Activated T-cell treated with anti-CD3 and anti-CD28 coated beads, Interleukin-2, amount 50 U/mL, for 24 hours (primary cell): Measurements from ENCODE around the gene ADIG.

Source experiments
- DNase-seq: peaks from one replicate; pipeline ENCODE4 v3.0.0-alpha.2; 2020
- H3K27ac Mint-ChIP-seq: 2 replicates; pipeline ENCODE4 v1.8.0; 2020; ENCODE audit warnings: mild to moderate bottlenecking, mixed read lengths
- H3K27me3 Mint-ChIP-seq: 2 replicates; pipeline ENCODE4 v1.8.0; 2020; ENCODE audit warnings: mixed read lengths
- H3K36me3 Mint-ChIP-seq: 2 replicates; pipeline ENCODE4 v1.8.0; 2020; ENCODE audit warnings: low read depth, mixed read lengths
- H3K4me1 Mint-ChIP-seq: 2 replicates; pipeline ENCODE4 v1.8.0; 2020; ENCODE audit warnings: low read depth, mixed read lengths
- H3K4me3 Mint-ChIP-seq: 2 replicates; pipeline ENCODE4 v1.8.0; 2020; ENCODE audit warnings: mild to moderate bottlenecking, moderate library complexity, mixed read lengths
- H3K9me3 Mint-ChIP-seq: 2 replicates; pipeline ENCODE4 v1.8.0; 2020; ENCODE audit warnings: mixed read lengths

The ADIG gene

GRCh38 chr20:38558596-38559360, 22.2 kb upstream of the ADIG start:
- Mint-ChIP-seq H3K4me3 (no peak overlapping the region), H3K27me3 (no peaks in the 10 kb centered on the region), H3K27ac (no peak overlapping the region), H3K36me3 (peaks cover 67% of the 10 kb centered on the region), H3K4me1 (no peaks in the 10 kb centered on the region), H3K9me3 (no peaks in the 10 kb centered on the region)
- DNase-seq: no peak

DNA sequence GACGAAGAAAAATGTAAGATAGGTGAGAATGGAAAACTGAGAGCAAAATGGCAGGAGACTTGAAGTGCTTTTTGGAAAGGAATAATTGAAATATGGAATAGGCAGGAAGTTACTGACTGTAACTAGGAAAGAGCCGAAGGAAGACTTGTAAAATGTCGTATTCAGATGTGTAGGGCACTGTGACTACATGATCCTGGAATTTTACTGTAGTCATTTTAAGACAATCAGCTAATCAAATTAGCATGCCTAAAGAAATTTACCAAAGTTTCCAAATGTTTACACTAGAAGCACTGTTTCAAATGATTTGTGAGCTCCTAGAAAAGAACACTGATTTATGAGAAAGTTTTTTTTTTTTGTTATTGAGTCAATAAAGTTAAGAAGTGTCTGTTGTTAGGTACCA, 21.2 kb upstream of the ADIG start:
- DNase-seq: no peak
- Mint-ChIP-seq H3K27ac (no peak overlapping the region), H3K9me3 (no peaks in the 10 kb centered on the region), H3K4me3 (no peak overlapping the region), H3K36me3 (peaks cover 75% of the 10 kb centered on the region), H3K27me3 (no peaks in the 10 kb centered on the region), H3K4me1 (no peaks in the 10 kb centered on the region)

DNA sequence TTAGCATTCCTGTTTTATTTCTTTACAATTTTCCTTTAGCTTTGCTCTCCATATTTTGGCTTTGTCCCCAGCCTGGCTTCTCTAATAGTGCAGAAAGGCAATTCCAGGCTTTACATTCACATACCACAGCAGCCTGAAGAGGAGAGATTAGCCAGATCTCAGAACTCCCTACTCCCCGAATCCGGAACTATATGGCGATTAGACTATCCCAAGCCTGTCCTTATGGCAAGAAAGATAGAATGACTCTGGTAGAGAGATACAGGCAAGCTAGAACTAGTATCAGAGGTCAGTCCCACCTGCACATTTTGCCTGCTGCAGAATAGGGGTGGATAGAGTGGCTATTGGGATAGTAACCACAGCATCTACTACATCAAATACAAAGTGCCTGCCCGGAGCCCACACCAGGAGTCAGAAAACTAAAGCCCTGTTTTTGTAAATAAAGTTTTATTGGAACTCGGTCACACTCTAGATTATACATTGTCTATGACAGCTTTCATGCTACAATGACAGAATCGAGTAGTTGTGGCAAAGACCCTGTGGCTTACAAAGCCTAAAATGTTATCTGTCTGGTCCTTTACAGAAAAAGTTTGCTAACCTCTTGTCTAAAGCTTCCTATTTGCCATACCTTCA, 17.1 kb upstream of the ADIG start:
- DNase-seq: no peak
- no peak overlapping the region for H3K27ac Mint-ChIP-seq
- no peak overlapping the region for H3K4me3 Mint-ChIP-seq
- H3K4me1 Mint-ChIP-seq: no peaks in the 10 kb centered on the region
- peaks cover 81% of the 10 kb centered on the region for H3K36me3 Mint-ChIP-seq
- H3K9me3 Mint-ChIP-seq: no peaks in the 10 kb centered on the region
- no peaks in the 10 kb centered on the region for H3K27me3 Mint-ChIP-seq

- Mint-ChIP-seq H3K36me3 (peaks cover 81% of the 10 kb centered on the region), H3K27ac (no peak overlapping the region), H3K27me3 (no peaks in the 10 kb centered on the region), H3K9me3 (no peaks in the 10 kb centered on the region), H3K4me3 (no peak overlapping the region), H3K4me1 (no peaks in the 10 kb centered on the region)
- DNase-seq: no peak
Observed at GRCh38 chr20:38564680-38565079, 16.3 kb upstream of the ADIG start.

GRCh38 chr20:38566036-38566598, 14.9 kb upstream of the ADIG start:
- no peak overlapping the region for H3K27ac Mint-ChIP-seq
- H3K4me3 Mint-ChIP-seq: no peak overlapping the region
- H3K27me3 Mint-ChIP-seq: no peaks in the 10 kb centered on the region
- DNase-seq: no peak
- H3K36me3 Mint-ChIP-seq: peaks cover 80% of the 10 kb centered on the region
- no peaks in the 10 kb centered on the region for H3K9me3 Mint-ChIP-seq
- H3K4me1 Mint-ChIP-seq: no peaks in the 10 kb centered on the region

GRCh38 chr20:38569747-38570525, 11.1 kb upstream of the ADIG start:
- H3K4me3 Mint-ChIP-seq: no peak overlapping the region
- no peaks in the 10 kb centered on the region for H3K9me3 Mint-ChIP-seq
- no peaks in the 10 kb centered on the region for H3K27me3 Mint-ChIP-seq
- H3K4me1 Mint-ChIP-seq: no peaks in the 10 kb centered on the region
- peaks cover 86% of the 10 kb centered on the region for H3K36me3 Mint-ChIP-seq
- peak overlapping the region; percentile 65 for H3K27ac Mint-ChIP-seq
- no peak for DNase-seq

GRCh38 chr20:38573413-38573812, 7.6 kb upstream of the ADIG start:
- DNase-seq: no peak
- Mint-ChIP-seq H3K36me3 (peaks cover 76% of the 10 kb centered on the region), H3K4me3 (no peak overlapping the region), H3K27me3 (no peaks in the 10 kb centered on the region), H3K4me1 (no peaks in the 10 kb centered on the region), H3K9me3 (no peaks in the 10 kb centered on the region), H3K27ac (no peak overlapping the region)

DNA sequence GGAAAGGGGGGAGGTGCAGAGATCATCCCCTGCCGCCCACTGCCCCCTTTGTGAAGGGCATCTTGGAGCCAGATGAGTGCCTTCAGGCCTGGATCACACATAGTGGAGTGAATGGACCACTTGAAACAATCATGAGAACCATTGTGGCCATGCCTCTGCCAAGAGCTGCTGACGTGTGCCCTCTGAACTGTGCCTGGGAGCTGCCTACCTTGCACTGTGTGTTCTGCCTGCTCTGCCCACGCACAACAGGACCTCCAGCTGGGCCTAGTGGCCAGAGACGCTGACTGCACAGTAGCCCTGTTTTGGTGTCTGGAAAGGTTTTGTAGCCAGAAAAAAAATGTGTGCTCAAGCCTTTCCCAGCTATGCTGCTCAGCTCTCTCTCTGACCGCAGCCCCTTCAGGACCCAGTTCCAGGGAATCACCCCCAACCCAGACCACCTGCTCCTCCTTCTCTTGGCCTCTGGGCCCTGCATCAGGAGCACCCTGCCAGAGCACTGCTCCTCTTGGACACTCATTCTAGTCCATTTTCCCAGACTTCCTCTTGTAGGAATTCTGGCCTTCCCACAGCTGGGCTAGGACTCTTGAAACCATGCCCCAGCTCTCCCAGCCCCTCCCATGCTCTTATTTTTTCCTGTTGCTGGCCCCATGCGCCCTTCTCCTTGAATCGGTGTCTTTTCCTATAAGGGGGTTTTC, 1.6 kb upstream of the ADIG start:
- Mint-ChIP-seq H3K36me3 (peaks cover 26% of the 10 kb centered on the region), H3K9me3 (no peaks in the 10 kb centered on the region), H3K27ac (no peak overlapping the region), H3K27me3 (no peaks in the 10 kb centered on the region), H3K4me1 (no peaks in the 10 kb centered on the region), H3K4me3 (no peak overlapping the region)
- no peak for DNase-seq

DNA sequence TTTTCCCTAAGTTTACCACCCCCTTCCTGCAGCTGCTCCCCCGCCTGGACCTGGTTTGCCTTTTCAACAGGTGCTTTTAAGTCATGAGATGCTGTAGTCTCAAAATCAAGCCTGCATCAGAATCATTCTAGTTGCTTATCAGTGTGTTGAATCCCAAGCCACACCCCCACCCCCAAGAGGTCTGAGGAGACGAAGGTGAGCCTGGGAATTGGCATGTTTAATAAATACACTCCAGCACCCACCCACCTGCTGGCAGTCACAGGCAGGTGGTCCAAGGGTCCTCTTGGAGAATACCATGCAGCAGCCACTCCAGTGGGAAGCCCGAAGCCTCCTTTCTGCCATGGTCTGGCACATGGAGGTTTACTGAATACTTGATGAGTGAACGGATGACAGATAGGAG, 1.1 kb upstream of the ADIG start:
- Mint-ChIP-seq H3K36me3 (peaks cover 20% of the 10 kb centered on the region), H3K9me3 (no peaks in the 10 kb centered on the region), H3K4me3 (no peak overlapping the region), H3K27ac (no peak overlapping the region), H3K27me3 (no peaks in the 10 kb centered on the region), H3K4me1 (no peaks in the 10 kb centered on the region)
- no peak for DNase-seq

DNA sequence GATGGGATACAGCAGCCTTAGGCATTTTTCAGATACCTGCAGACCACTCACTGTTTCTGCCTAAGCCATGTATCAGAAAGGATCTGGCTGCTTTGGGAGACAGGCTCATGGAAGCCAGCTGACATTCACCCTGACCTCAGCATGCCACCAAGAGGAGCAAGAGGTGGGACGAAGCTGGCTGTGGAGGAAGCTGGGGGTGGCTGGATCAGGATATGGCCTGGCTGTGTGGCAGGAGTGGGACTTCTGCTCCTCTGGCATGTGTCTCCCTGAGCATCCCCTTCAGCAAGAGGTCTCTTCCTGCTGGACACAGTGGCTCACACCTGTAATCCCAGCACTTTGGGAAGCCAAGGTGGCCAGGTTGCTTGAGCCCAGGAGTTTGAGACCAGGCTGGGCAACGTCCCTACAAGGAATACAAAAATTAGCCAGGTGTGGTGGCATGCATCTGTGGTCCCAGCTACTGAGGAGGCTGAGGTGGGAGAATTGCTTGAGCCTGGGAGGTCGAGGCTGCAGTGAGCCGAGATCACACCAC, 897 bp downstream of the ADIG start:
- H3K27me3 Mint-ChIP-seq: no peaks in the 10 kb centered on the region
- no peaks in the 10 kb centered on the region for H3K9me3 Mint-ChIP-seq
- no peaks in the 10 kb centered on the region for H3K4me1 Mint-ChIP-seq
- H3K36me3 Mint-ChIP-seq: peaks cover 6% of the 10 kb centered on the region
- no peak for DNase-seq
- no peak overlapping the region for H3K4me3 Mint-ChIP-seq
- H3K27ac Mint-ChIP-seq: no peak overlapping the region

DNA sequence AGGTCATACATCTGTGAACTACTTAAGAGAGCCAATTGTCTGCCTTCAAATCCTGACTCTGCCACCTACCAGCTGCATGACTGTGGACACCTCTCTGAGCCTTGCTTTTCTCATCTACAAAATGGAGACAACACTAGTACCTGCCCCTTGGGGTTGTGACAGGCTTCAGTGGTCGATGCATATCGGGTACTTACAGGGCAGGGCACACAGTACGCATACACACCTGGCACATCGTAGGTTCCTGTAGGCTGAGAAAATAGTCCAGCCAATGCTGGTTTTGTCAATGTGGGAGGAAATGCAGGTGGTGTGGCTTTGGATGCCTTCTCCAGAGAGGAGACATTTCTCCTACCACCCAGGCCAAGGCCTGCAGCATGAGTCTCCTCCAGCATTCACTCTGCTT, 2.3 kb downstream of the ADIG start:
- H3K9me3 Mint-ChIP-seq: no peaks in the 10 kb centered on the region
- H3K36me3 Mint-ChIP-seq: peaks cover 3% of the 10 kb centered on the region
- DNase-seq: no peak
- H3K27ac Mint-ChIP-seq: no peak overlapping the region
- H3K27me3 Mint-ChIP-seq: no peaks in the 10 kb centered on the region
- H3K4me1 Mint-ChIP-seq: no peaks in the 10 kb centered on the region
- no peak overlapping the region for H3K4me3 Mint-ChIP-seq

- H3K36me3 Mint-ChIP-seq: no peaks in the 10 kb centered on the region
- no peak overlapping the region for H3K27ac Mint-ChIP-seq
- H3K27me3 Mint-ChIP-seq: no peaks in the 10 kb centered on the region
- no peaks in the 10 kb centered on the region for H3K4me1 Mint-ChIP-seq
- no peaks in the 10 kb centered on the region for H3K9me3 Mint-ChIP-seq
- no peak for DNase-seq
- no peak overlapping the region for H3K4me3 Mint-ChIP-seq
Observed at GRCh38 chr20:38584099-38584763, 3.2 kb downstream of the ADIG start.

DNA sequence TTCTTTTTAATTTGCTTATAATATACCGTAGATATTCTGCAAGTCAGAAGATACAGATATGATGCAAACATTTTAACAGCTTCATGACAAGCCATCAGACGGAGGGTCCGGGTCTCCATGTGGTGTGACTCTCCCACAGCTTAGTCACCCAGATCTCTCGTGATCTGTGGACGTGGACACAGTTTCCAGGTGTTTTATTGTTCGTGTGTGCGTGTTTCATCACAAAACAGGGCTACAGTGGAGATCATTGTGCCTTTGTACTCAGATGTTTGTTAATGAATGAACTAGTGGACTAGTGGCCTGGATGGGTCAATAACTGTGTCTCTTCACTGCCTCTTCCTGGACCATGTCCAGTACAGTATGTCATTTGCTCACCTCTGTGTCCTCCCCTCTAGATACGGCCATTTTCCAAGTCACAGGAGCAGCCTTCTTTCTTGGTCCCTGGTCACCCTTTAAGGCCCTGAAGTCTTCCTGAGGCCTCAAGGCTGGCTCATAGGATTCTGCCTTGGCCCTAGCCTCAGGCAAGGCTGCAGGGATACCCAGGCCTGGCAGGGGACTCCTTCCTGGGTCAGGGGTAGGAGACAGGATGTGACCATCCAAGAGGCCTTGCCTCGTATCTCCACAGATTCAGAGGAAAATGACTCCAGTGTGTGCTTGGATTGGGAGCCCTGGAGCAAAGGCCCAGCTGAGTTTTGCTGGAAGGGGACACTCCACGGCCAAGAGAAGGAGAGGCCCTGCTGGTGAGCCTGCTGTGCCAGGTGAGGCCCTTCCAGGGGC, 4.6 kb downstream of the ADIG start:
- DNase-seq: no peak
- no peaks in the 10 kb centered on the region for H3K36me3 Mint-ChIP-seq
- H3K9me3 Mint-ChIP-seq: no peaks in the 10 kb centered on the region
- H3K27me3 Mint-ChIP-seq: no peaks in the 10 kb centered on the region
- H3K4me3 Mint-ChIP-seq: no peak overlapping the region
- H3K27ac Mint-ChIP-seq: no peak overlapping the region
- no peaks in the 10 kb centered on the region for H3K4me1 Mint-ChIP-seq
